NAMALWA (cell line): Measurements from ENCODE around the gene CDC42BPB.

Experiments
- DNase-seq: peaks from one replicate; pipeline ENCODE4 v3.0.0-alpha.2; 2015; ENCODE audit warnings: low spot score

CDC42BPB gene

DNA sequence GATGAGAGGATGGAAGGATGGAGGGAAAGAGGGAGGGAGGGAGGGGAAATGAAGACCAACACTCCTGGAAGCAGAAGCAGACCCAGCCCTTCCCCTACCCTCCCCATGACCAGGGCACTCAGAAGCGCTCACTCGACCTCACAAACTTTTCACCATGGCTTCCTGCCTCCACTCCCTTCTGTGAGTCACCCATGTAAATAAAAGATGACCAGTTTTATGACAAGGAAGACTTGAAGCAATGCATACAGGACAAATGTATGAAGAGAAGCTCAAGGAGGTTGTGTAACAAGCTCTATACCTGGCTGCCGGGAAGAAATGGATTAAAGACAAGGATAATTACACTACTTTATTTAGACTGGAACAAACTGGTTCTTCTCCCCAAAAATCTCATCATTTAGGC, 63.8 kb downstream of the CDC42BPB start:
- DNase-seq, result no peak

DNA sequence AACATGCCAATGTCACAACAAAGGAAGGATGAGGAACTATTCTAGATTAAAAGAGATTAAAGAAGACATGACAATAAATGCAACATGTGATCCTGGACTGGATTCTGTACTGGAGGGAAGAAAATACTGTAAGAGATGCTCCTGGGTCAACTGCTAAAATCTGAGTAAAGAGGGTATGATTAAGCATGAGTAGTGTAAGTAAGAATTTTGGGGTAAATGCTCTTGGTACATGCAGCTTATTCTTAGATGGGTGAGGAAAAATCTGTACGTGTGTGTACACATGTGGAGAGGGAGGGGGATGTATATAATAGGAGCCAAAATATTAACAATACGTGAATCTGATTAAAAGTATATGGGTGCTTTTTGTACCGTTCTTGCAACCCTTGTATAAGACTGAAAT, 66.0 kb downstream of the CDC42BPB start:
- no peak for DNase-seq

DNA sequence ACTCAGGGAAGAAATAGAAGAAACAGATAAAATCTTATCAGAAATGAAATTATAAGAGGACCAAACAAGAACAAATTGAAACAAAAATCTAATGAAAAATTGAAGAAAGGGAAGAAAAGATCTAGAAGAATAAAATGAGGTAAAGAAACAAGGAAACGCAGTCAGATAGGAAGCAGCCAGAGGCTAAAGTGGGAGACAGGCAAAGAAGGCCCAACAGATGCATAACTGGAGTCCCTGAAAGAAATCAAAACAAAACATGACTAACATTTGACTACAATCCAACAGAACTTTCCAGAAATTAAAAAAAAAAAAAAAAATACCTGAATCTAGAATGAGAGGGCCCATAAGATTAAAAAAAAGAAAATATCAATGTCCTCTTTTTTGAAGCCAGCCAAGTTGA, 69.3 kb downstream of the CDC42BPB start:
- no peak for DNase-seq

DNA sequence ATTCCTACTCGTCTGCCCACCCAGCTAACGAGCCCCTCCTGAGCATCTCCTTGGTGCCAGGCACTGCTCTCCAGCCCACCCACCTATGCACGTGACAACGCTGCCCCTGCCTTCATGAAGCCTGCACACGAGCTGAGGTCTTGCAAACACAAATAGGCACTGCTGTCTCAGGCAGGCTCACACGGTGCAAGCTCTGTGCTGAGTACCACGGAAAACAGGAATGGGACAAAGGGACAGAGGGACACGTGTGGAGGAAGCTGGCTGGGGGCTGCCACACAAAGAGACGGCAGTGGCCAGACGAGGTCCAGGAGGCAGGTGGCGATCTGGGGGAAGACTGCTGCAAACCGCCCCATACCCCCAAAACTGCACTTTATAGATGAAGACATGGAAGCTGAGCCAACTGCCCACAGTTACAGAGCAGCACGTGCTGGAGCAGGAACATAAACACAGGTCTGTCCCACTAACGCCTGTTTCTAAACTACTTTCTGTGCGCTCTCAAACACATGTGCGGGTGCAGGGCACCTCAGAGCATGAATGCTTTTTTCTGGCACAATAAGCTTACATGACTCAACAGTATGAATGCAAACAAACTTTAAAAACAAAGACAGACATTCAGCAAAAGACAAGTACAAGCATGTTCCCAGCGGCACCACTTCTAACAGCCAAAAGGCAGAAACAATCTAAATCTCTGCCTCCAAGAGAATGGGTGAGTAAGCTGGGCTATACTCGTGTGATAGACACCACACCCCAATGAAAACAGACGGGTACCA, 70.4 kb downstream of the CDC42BPB start:
- DNase-seq, result no peak

DNA sequence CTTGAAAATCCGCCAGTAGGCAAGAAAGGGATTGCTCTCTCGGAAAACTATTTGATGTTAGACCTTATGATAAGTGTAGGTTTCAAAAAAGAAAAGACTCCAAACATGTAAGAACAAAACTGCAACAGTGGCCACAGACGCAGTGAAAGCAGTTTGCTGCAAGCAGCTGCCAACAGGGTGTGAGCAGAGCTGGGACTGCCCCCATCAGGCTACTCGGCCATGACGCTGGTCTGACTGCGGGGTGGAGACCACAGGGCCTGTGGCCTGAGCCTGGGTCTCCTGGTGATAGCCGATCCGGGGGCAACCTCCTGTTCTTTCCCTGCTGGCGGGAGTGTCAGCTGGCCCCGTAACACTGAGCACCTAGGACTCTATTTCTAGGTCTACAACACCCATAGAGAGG, 71.7 kb downstream of the CDC42BPB start:
- no peak for DNase-seq

DNA sequence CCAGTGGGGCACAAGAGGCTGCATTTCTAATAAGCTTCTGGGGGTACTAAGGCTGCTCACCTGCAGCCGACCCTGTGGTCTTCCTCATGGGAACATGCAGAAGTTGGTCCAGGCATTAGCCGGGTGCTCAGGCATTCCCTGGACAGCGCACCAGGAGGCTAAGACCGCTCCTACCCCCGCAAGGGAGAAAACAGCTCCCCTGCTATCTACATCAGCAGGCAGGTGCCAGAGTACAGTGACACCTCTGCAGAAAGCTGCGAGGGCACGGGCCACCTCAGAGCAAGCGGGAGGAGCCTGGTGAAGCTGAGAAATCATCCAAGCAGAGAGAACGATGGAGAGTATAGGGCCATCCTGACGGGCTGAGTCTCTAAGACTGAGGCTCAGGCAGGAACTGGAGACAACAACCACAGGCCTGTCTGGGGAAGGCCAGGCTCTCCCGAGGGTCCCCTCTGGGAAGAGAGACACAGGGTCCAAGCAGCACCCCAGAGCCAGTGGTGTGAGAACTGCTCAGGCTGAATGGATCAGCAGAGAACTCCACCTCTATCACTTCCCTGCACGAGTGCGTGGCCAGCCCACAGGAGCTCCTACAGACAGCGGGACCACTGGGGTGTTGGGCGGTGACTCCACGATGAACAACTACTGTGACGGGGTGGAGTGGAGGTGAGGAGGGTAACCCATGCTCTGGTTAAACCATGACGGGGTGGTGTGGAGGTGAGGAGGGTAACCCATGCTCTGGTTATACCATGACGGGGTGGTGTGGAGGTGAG, 72.8 kb downstream of the CDC42BPB start:
- no peak for DNase-seq

DNA sequence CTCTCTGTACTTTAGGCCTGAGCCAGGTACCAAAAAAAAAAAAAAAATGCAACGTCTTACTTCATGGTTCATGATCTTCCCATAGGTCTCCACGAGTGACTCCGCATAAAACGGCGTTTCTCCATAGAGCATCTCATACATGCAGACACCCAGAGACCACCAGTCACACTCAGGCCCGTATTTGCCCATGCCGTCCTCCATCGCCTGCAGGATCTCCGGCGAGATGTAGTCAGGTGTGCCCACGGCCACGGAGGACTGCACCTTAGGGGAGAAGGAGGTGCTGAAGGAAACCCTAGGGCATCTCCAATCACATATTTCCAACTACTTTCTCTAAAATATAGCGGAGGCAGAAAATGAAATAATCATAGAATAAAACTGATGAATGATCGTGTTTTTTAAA, 73.9 kb downstream of the CDC42BPB start:
- no peak for DNase-seq

DNA sequence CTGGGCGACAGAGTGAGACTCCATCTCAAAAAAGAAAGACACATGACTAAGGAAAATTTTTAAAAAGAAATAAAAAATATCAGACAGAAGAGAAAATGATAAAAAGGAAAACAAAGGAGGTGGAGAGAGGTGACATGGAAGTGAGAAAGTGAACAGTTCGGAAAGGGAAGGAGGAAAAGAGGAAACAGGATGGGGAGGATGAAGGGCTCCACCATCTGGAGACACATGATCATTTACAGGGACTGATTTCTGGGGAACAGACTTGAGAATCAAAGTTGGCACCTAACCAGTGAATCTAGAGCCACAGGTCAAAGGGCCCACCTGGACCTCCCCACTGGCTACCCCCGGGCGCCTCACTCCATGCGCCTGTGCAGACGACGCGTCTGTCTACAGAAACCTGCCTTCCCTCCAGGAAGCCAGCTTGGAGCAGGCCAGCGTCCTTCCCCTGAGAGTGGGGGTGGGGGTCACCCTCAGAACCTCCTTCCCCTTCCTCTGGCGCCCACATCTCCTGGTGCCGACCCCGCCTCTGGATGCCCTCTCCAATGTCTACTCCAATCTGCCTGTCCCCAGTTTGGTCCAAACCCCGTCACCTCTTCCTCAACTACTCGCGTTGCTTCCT, 74.4 kb downstream of the CDC42BPB start:
- DNase-seq, result no peak

DNA sequence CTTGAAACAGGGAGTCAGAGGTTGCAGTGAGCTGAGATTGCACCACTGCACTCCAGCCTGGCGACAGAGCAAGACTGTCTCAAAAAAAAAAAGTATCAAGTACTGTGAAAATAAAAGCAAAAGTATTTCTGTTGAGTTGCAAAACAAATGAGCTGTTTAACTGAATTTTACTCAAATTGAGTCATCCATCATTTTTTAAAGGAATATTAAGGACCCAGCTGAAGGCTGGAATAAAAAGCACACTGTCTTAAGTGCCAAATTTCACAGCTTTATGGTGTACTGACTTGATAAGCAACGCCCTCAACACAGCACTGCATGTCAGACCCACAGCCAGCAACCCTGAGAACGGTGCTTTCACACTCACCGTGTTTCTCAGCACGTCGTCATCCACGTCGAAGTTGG, 76.9 kb downstream of the CDC42BPB start:
- DNase-seq, result no peak

DNA sequence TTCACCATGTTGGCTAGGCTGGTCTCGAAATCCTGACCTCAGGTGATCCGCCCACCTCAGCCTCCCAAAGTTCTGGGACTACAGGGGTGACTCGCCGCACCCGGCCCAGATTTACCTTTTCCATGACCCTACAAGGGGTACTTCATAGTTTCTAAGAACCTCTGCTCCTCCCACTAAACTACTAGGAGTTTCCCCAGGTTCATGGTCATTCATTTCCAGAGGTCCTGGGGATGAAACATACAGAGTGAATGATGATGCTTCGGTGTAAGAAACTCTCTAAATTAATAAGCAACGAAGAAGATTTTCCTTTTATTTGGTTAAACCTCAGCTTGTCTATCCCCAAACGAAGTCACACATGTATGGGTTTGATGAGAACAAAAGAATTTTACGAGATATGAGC, 77.9 kb downstream of the CDC42BPB start:
- no peak for DNase-seq

DNA sequence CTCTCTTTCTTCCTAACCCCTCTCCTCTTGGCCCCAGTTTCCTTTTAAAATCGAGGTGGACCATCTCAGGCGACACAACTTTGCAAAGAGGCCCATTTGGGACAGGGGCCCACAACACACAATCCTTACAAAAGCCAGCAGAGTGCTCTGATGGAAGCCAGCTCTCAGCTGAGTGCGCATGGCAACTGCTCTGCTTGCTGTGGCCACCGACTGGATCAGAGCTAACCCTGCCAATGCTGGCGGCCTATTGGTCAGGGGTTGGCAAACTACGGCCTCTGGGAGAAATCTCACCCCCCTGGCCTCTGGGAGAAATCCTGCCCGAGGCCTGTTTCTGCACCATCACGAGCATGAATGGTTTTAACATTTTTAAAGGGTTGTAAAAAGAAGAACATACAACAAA, 79.9 kb downstream of the CDC42BPB start:
- no peak for DNase-seq

DNA sequence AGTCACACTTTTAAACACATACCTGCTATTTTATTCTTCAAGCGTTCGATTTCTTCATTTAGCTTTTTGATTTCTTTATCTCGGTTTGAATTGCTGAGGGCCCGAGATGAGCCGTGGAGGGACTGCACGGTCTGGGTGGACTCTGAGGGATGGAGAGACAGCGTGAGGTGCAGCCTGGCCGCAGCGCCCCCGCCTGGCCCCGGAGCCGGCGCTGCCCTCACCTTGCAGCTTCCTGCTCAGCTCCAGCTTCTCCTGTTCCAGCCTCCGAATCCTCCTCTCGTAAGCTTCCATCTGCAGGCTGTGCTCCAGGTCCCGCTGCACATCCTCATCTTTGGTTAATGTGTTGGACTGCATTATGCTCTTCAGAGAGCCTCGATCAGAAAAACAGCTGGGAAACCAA, 81.7 kb downstream of the CDC42BPB start:
- DNase-seq, result no peak

DNA sequence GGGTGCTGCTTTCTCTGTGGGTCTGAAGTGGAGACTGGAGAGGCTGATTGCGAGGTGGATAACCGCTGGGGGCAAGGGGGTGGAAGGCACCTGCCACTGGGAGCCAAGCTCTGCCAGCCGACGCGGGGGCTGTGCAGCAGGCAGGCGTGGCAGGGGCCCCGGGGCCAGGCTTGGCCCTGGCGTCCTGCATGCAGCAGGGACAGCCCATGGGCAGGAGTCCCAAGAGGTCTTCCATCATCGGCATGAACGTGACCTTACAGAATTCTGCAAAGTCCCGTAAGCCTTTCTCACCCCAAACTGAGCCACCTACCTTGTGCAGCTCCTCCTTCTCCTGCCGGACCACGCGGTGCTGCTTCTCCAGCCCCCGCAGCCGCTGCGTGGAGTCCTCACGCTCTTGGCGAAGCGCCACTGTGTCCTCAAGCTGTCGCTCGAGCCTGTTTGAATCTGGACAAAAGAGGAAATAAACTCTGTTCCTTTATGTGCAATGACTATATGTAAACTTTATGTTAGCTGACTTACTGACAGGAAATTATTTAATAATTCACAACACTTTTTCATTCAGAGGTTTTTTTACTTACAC, 83.6 kb downstream of the CDC42BPB start:
- DNase-seq, result no peak

DNA sequence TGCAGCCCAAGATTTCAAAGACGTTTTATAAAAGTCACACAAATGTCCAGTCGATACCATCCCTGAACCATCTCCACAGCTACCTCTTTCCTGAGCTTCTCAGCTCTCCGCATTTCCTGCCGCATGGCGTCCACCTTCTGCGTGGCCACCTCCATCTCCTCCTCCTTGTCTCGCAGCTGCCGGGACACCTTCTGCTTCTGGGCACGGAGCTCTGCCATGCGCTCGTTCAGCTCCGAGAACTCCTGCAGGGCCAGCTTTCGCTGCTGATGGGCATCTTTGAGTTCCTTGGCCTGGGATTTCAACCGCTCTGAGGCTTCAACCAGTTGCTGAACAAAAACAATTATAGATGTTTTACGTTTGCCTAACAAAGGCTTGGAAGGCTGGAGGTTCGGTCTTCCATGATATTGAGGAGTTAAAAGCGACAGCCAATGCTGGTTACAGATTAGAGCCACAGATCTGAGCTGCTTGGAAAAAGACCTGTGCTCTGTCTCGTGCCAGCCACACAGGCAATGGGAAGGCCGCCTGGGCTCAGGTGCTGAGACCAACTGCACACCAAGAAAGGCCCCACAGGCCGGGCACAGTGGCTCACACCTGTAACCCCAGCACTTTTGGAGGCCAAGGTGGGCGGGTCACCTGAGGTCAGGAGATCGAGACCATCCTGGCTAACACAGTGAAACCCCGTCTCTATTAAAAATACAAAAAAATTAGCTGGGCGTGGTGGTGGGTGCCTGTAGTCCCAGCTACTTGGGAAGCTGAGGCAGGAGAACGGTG, 85.3 kb downstream of the CDC42BPB start:
- DNase-seq, result no peak

DNA sequence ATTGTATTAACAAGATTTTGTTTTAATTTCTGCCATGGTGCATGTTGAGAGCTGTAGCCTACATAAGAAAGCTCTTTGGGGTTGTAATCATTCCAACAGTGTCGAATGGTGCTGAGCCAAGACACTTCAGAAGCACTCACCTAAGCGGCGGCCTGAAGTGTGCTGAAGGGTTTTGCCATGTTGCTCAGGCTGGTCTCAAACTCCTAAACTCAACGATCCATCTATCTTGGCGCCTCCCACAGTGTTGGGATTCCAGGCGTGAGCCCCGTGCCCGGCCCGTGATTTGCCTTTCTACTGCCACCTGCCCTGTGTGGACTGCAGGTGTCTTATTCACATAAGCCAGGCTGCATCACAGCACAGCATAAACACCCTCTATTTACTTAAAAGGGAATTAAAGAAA, 86.0 kb downstream of the CDC42BPB start:
- no peak for DNase-seq

DNA sequence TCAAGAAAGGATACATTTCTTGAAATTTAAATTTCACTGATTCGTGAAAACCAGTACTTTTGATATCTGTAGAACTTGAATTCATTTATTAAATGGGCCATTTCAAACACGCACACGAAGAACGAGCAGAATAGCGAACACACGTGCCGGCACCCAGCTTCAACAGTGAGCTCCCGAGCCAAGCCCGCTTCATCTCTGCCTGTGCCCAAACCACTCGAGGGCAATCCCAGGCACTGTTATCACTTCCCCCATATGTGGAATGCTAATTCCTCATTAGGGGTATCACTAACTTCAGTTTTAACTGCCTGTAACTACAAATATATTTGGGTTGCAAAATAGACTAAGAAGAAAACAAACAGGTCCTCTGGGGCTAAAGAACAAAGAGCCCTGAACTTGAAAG, 86.9 kb downstream of the CDC42BPB start:
- no peak for DNase-seq

DNA sequence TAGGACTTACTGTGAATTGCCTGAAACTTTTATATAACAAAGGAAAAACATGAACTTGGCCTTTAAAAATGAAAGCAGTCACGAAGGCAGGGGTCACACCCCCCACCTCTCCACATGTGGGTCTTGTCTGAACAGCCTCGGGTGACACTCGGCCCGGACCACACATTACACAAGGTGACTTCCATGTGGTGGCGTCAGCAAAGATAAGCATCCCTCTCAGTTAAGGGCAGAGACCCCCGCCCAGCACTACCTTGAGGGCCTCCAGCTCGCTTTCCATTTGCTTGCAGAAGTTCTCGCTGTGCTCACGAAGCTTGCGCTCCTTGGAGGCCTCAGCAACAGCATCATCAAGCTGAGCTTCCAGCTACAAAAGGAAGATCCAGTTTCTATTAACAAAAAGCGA, 87.4 kb downstream of the CDC42BPB start:
- no peak for DNase-seq

DNA sequence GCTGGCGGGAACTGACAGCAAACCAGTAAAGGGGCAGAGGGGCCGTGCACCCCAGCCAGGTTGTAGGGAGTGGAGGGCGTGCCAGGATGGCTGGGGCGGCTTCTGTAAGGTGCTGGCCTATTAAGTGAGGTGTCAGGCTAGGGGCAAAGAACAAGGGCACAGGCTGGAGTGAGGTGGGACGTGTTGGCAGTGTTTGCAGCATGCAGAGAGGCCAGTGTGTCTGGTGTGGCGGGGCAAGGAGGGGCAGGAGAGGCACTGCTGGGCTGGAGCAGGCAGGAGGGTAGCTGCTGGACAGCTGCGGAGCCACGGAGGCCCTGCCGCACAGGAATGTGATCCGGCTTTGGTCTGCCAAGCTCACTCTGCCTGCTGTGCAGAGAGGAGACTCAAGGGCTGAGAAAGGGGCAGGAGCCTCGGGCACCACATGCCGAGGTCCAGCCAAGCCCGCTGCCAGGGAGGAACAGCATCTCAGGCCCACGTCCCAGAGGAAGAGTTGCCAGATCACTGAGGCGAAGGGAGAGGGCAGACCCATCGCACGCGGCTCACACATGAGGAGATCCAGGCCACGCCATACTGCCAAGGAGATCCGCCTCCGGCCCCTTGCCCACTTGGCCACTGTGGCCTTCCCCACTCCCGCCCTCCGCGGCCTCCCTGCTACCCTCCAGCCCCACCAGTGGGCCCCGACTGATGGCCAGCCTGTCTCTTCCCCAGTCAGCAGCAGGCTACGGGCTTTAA, 88.1 kb downstream of the CDC42BPB start:
- no peak for DNase-seq

DNA sequence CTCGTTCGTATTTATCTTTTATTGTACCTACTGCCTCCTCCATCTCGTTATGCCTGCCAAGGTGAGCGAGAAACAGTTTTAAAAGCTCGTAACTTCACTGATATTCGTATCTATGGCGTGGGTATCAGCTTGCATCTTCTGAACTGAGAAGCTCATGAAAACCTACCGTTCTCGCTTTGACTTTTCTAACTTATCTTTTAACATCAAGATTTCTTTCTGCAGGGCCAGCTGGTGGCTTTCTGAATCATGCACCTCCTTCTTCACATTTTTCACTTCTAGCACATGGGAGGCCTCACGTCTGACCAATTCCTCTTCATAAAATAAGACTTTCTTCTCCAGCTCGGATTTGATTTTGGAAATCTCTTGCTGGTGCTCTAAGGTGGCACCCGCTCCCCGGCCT, 89.0 kb downstream of the CDC42BPB start:
- DNase-seq, result no peak

DNA sequence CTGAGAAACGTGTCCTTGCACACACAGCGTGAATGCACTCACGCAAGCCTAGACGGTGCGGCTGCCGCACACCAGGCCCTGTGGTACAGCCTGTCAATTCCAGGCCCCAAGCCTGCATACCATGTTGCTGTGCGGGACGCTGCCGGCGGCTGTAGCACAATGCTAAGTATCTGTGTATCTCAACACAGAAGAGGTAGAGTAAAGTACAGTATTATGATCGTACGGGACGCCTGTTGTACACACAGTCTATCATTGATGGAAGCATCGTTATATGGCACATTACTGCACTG, 89.9 kb downstream of the CDC42BPB start:
- no peak for DNase-seq

DNA sequence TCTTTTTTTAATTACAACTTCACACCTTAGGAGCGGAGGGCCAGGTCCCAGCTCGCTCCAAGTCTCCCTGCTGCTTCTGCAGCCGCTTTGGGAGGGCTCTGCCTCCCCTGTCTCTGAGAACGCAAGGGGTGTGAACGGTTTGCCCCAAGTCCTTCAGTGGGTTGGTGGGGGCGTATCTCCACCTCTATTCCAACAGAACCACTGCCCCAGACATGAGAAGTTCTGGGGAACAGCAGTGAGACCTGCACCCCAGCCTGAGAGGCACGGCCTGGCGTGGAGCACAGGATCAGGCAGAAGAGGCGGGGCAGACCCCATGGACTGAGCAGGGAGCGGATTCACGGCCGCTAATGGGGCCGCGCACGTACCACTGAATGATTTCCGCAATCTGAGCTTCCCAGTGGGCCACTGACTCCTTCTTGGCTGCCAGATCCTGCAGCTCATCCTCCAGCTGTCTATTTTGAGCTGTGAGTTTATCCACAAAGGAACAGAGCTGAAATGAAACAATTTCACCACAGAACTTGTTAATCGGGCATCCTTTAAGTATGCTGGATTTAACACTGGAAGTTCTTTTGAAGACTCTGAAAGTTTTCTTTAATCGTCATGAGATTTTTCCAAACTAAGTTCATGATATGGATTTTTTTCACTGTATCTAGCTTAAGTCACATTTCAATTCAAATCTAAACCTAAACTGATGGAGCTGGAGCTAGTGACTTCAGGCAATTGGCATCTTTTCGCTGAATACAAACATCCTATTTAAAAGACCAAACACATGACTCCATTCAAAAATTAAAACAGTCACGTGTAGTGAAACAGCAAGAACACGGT, 90.5 kb downstream of the CDC42BPB start:
- DNase-seq, result no peak
